HG02943 (cell line): ENCODE measurements around the gene ATP2B2.

Source experiments
- ATAC-seq: cut with Tn5 transposase; IDR thresholded peaks from one replicate; pipeline ENCODE4 v1.9.1; 2021; ENCODE audit warnings: mild to moderate bottlenecking, low read depth, moderate library complexity; ENCODE audit not compliant: unreplicated experiment

The ATP2B2 gene

DNA sequence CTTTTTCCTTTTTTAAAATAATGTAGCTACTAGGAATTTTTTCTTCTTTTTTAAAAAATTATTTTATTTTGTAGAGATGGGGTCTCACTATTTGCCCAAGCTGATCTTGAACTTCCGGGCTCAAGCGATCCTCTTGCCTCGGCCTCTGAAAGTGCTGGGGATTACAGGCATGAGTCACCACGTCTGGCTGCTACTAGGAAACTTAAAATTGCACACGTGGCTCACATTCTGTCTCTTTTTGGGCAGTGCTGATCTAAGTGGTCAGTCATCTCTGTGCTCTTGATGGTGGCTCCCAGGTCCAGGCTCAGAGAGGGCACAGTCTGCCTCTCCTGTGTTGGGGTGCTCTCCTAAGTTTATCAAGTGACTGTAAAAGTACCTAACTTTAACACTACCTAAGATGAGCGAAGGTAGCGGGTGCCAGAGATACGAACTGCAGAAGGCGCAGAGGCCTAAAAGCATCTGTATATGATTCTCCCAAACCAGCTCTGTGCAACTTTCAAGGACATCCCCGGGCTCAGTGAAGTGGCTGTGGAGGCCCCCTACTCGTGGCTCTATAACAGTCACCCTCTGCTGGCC, 131.6 kb downstream of the ATP2B2 start:
- ATAC-seq: no peak

- ATAC-seq: no peak
Observed at GRCh38 chr3:10371789-10372188, 133.6 kb downstream of the ATP2B2 start.

- no peak for ATAC-seq
Observed at GRCh38 chr3:10371167-10371566, 134.2 kb downstream of the ATP2B2 start.

- ATAC-seq: no peak
Observed at GRCh38 chr3:10370429-10370828, 135.0 kb downstream of the ATP2B2 start.

DNA sequence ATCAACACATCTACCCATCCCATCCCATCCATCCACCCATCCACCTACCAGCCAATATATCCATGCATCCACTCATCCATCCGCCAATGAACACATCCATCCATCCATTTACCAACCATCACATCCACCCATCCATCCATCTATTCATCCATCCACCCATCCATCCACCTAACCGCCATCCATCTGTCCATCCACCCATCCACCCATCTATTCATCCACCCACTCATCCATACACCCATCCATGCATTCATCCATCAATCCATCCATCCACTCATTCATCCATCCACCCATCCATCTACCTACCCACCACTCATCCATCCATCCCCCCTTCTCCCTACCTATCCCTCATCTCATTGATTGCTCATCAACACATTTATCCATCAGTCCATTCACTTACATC, 136.9 kb downstream of the ATP2B2 start:
- no peak for ATAC-seq

- ATAC-seq: no peak
Observed at GRCh38 chr3:10367506-10367905, 137.9 kb downstream of the ATP2B2 start.

DNA sequence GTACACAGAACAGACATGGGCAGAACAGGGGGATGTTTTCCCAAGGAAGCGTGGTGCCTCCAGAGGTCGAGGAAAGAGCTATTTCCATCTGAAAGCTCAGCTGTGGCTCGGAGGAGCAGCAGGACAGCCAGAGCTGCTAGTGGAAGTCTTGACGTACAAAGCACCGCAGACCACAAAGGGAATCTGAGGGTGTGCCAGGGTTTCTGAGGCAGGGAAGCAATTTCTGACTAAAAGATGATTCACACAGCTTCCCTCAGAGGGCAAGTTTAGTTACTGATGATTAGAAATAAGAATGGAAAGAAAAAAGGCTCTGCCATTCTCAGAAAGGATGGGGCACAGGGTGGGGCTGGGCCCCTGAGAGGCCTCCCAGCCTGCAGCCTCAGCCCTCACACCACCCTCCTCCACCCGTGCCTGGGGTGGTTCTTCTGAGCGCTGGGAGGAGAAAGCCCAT, 138.7 kb downstream of the ATP2B2 start:
- ATAC-seq: no peak

- ATAC-seq: no peak
Observed at GRCh38 chr3:10365791-10366190, 139.6 kb downstream of the ATP2B2 start.

DNA sequence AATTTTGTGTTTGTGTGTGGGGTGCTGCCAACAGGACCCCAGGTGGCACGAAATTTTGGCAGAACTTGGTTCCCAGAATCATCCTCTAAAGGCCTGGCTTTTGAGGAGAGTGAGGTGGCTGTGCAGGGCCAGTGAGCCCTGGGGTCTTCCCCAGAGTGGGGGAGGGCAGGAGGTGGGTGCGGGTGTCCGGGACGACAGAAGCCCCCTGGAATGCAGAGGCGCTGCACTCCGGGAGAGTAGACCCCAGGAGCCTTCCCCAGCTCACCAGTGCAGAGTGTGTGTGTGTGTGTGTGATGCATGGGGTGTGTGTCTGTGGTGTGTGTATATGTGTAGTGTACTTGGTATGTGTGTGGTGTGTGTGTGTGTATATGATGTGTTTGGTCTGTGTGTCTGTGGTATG, 140.1 kb downstream of the ATP2B2 start:
- ATAC-seq: no peak

GRCh38 chr3:10364806-10365205, 140.6 kb downstream of the ATP2B2 start:
- ATAC-seq: no peak

GRCh38 chr3:10363935-10364334, 141.5 kb downstream of the ATP2B2 start:
- no peak for ATAC-seq

- ATAC-seq: no peak
Observed at GRCh38 chr3:10361375-10361774, 144.0 kb downstream of the ATP2B2 start.

DNA sequence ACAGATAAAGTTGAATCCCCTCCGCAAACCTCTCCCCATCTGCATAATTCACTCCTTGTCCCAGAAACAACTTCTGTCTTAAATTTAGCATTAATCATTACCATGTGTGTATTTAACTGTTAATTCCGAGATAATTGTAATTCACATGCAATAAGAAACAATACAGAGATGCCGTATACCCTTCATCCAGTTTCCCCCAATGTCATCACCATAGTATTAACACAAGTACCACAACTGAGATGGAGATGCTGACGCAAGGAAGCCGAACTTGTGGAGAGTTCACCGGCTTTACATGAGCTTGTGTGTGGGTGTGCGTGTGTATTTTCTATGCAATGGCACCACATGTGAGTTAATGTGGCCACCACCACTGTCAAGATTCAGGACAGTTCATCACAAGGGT, 144.9 kb downstream of the ATP2B2 start:
- ATAC-seq: no peak

GRCh38 chr3:10359761-10360161, 145.6 kb downstream of the ATP2B2 start:
- no peak for ATAC-seq

- no peak for ATAC-seq
Observed at GRCh38 chr3:10358309-10358980, 146.9 kb downstream of the ATP2B2 start.

GRCh38 chr3:10357592-10358308, 147.6 kb downstream of the ATP2B2 start:
- ATAC-seq: no peak

DNA sequence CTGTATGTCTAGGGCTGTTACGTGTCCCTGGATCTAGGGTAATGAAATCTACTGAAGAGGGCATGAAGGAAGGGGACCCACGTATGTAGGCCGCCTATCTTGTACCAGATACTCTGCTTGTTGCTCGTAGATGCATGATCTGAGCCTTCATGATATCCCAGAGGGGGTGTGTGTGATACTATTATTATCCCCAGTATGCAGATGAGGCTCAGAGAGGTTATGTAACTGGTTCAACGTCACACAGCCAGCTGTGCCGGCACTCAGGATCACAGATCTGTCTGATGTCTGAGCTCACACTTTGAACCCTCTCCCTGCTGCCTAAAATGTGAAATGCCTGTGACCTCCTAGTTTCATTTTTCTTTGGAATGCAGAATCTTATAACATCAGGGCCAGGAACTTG, 148.3 kb downstream of the ATP2B2 start:
- ATAC-seq: no peak

- ATAC-seq: no peak
Observed at GRCh38 chr3:10356461-10356981, 148.9 kb downstream of the ATP2B2 start.

DNA sequence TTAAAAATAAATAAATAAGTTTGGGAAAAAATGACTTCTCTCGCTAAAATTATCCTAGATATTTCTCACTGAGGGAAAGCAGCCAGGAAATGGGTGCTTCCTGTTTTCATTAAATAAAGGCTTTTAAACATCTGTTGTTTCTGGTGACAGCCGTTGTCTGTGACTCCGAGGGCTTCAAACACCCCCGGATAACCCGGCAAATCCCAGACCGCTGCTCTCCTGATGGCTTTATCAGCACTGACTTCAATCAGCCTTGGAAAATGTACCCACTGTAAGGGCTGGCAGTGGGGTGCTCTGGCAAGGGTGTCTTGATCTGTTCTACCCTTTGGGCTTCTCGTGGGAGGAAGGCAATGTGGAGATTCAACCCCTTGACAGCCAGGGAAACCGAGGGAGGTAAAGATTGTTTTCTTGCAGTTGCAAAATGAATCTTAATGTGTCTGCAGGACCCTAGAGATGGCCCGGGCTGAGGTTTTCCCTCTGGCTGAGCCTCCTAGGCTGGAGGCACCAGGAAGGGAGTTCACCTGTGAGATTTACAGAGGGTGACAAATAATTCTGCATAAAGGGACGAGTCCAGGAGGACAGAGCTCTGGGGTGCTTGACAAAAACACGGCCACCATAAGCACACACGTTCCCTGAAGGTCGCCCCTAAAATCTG, 150.9 kb downstream of the ATP2B2 start:
- ATAC-seq: no peak

DNA sequence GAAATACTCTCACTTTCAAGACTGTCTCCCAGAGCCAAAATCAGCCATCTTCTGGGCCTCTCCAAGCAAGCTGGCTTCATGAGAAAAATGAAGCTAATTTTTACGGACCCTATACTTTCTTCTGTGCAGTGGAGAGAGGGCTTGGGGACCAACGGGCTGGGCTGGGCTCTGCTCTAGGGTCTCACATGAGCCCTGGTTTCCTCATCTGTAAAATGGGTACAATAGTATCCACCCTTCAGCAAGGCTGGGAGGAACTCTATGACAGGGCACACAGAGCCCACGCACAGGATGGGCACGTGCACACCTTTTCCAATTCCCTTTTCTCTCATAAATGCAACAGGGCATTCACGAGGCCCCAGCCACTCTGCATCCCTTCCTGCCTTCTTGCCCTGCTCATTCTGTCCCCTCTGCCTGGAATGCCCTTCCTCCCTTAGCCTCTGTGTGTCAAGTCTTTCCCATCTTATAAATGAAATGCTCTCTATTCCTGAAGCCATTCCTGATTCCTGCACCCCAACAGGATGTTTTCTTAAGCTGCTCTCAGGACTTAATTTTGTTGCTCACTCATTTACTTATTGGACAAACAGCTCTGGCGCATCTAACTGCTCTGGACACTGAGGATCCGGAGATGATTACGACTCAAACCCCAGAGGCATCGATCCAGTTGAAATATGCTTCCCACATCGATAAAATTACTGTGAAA, 151.6 kb downstream of the ATP2B2 start:
- ATAC-seq: no peak
